Measurements from ENCODE around the gene CCSER1. TPM values are rescaled to one million over a fixed set of nuclear protein-coding genes. Genes with fewer than 3 reads are reported as not detected.
"Not testable (repeated sequence)": the region's sequence is repeated elsewhere in the genome, so short reads cannot be mapped to it uniquely, and the experiment has no call there.

The CCSER1 gene
- polyA plus RNA-seq, 1 donor from 2014 or later: 20.8 TPM

DNA sequence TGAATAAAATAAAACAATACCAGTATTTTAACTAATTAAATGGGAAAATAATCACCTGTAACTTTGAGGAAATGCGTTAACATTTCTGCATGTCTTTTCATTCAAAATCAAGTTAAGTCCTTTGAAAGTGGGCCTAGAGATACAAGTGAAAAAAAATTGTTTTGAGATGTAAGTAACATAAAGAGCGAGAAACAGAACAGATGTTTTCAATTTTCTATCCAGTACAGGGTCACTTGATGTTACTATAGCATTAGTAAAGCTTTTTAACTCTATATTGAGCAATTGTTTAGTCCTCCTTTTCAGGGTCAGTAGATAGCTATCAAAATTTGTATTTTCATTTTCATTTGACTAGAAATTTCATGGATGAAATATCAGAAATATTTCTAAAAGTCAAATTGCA is 761.4 kb downstream of the CCSER1 start:
- Histone ChIP-seq H3K4me3 (ENCODE audit: low read length) (no peak overlapping the region), H3K9ac (ENCODE audit: low read length) (no peak overlapping the region), H3K4me2 (ENCODE audit: low read length) (no peak overlapping the region), H2AFZ (ENCODE audit: low read depth, low read length) (no peak overlapping the region), H3F3A (ENCODE audit: insufficient read depth, low read length, poor library complexity, severe bottlenecking) (no peaks in the 10 kb centered on the region), H3K9me3 (ENCODE audit: low read length) (no peaks in the 10 kb centered on the region), H3K9me2 (ENCODE audit: insufficient read depth, low read length) (no peaks in the 10 kb centered on the region), H3K27ac (ENCODE audit: low read length) (no peak overlapping the region), H3K36me3 (ENCODE audit: insufficient read depth, low read length) (no peaks in the 10 kb centered on the region), H3K79me2 (replicated peaks; ENCODE audit: insufficient read depth, low read length) (no peaks in the 10 kb centered on the region), H3K27me3 (ENCODE audit: insufficient read depth, low read depth, low read length) (no peaks in the 10 kb centered on the region), H4K20me1 (ENCODE audit: insufficient read depth) (no peaks in the 10 kb centered on the region)
- no peak for TF ChIP-seq EZH2 (IDR thresholded peaks at IDR 0.05; ENCODE audit: borderline replicate concordance, insufficient read depth, low read length, poor library complexity, severe bottlenecking)
- no peak for TF ChIP-seq SMC3 (conservative IDR thresholded peaks at IDR 0.05; ENCODE audit: poor library complexity)
- TF ChIP-seq TAF1 (IDR thresholded peaks at IDR 0.05; ENCODE audit: low read depth): no peak
- no peak for TF ChIP-seq MXI1 (conservative IDR thresholded peaks at IDR 0.05; ENCODE audit: poor library complexity, severe bottlenecking)
- TF ChIP-seq, protein P1, sequence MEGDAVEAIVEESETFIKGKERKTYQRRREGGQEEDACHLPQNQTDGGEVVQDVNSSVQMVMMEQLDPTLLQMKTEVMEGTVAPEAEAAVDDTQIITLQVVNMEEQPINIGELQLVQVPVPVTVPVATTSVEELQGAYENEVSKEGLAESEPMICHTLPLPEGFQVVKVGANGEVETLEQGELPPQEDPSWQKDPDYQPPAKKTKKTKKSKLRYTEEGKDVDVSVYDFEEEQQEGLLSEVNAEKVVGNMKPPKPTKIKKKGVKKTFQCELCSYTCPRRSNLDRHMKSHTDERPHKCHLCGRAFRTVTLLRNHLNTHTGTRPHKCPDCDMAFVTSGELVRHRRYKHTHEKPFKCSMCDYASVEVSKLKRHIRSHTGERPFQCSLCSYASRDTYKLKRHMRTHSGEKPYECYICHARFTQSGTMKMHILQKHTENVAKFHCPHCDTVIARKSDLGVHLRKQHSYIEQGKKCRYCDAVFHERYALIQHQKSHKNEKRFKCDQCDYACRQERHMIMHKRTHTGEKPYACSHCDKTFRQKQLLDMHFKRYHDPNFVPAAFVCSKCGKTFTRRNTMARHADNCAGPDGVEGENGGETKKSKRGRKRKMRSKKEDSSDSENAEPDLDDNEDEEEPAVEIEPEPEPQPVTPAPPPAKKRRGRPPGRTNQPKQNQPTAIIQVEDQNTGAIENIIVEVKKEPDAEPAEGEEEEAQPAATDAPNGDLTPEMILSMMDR (IDR thresholded peaks at IDR 0.05; ENCODE audit: poor library complexity, severe bottlenecking): no peak
- no peak for TF ChIP-seq EP300 (conservative IDR thresholded peaks at IDR 0.05; ENCODE audit: poor library complexity, severe bottlenecking)
- TF ChIP-seq, protein P2, sequence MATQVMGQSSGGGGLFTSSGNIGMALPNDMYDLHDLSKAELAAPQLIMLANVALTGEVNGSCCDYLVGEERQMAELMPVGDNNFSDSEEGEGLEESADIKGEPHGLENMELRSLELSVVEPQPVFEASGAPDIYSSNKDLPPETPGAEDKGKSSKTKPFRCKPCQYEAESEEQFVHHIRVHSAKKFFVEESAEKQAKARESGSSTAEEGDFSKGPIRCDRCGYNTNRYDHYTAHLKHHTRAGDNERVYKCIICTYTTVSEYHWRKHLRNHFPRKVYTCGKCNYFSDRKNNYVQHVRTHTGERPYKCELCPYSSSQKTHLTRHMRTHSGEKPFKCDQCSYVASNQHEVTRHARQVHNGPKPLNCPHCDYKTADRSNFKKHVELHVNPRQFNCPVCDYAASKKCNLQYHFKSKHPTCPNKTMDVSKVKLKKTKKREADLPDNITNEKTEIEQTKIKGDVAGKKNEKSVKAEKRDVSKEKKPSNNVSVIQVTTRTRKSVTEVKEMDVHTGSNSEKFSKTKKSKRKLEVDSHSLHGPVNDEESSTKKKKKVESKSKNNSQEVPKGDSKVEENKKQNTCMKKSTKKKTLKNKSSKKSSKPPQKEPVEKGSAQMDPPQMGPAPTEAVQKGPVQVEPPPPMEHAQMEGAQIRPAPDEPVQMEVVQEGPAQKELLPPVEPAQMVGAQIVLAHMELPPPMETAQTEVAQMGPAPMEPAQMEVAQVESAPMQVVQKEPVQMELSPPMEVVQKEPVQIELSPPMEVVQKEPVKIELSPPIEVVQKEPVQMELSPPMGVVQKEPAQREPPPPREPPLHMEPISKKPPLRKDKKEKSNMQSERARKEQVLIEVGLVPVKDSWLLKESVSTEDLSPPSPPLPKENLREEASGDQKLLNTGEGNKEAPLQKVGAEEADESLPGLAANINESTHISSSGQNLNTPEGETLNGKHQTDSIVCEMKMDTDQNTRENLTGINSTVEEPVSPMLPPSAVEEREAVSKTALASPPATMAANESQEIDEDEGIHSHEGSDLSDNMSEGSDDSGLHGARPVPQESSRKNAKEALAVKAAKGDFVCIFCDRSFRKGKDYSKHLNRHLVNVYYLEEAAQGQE (IDR thresholded peaks at IDR 0.05; ENCODE audit: borderline replicate concordance): no peak

DNA sequence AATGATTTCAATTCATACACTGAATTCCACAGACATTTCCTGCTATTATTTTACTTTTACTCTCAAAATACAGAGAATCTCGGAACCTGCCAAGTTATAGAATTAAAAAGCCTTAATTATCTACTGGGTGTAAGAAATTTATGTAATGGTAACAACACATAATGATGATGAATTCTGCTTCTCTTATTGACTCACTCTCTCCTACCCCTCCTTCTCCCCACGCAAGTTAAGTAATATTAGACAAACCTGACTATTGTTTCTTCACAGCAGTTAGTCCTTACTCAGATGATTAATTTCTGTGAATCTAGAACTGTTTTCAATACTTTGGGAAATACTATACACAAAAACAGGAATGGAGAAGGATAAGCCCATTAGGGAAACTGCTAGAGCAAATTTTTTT is 762.0 kb downstream of the CCSER1 start:
- TF ChIP-seq RAD21 (conservative IDR thresholded peaks at IDR 0.05) (no peak), TAF1 (IDR thresholded peaks at IDR 0.05; ENCODE audit: low read depth) (no peak), SMC3 (conservative IDR thresholded peaks at IDR 0.05; ENCODE audit: poor library complexity) (no peak), MXI1 (conservative IDR thresholded peaks at IDR 0.05; ENCODE audit: poor library complexity, severe bottlenecking) (no peak), EZH2 (IDR thresholded peaks at IDR 0.05; ENCODE audit: borderline replicate concordance, insufficient read depth, low read length, poor library complexity, severe bottlenecking) (no peak), POLR2AphosphoS5 (IDR thresholded peaks at IDR 0.05) (no peak), EP300 (conservative IDR thresholded peaks at IDR 0.05; ENCODE audit: poor library complexity, severe bottlenecking) (no peak)
- TF ChIP-seq, protein P1 (IDR thresholded peaks at IDR 0.05; ENCODE audit: poor library complexity, severe bottlenecking): no peak
- TF ChIP-seq, protein P2 (IDR thresholded peaks at IDR 0.05; ENCODE audit: borderline replicate concordance): no peak
- H3K4me3 ChIP-seq (ENCODE audit: low read length): no peak overlapping the region
- H3K9me3 ChIP-seq (ENCODE audit: low read length): no peaks in the 10 kb centered on the region
- no peak overlapping the region for H3K4me2 ChIP-seq (ENCODE audit: low read length)
- H4K20me1 ChIP-seq (ENCODE audit: insufficient read depth): no peaks in the 10 kb centered on the region
- H3K9me2 ChIP-seq (ENCODE audit: insufficient read depth, low read length): no peaks in the 10 kb centered on the region
- H3K9ac ChIP-seq (ENCODE audit: low read length): no peak overlapping the region
- no peaks in the 10 kb centered on the region for H3K27me3 ChIP-seq (ENCODE audit: insufficient read depth, low read depth, low read length)
- H3K79me2 ChIP-seq (replicated peaks; ENCODE audit: insufficient read depth, low read length): no peaks in the 10 kb centered on the region
- no peaks in the 10 kb centered on the region for H3F3A ChIP-seq (ENCODE audit: insufficient read depth, low read length, poor library complexity, severe bottlenecking)
- H2AFZ ChIP-seq (ENCODE audit: low read depth, low read length): no peak overlapping the region
- no peak overlapping the region for H3K27ac ChIP-seq (ENCODE audit: low read length)
- no peaks in the 10 kb centered on the region for H3K36me3 ChIP-seq (ENCODE audit: insufficient read depth, low read length)

DNA sequence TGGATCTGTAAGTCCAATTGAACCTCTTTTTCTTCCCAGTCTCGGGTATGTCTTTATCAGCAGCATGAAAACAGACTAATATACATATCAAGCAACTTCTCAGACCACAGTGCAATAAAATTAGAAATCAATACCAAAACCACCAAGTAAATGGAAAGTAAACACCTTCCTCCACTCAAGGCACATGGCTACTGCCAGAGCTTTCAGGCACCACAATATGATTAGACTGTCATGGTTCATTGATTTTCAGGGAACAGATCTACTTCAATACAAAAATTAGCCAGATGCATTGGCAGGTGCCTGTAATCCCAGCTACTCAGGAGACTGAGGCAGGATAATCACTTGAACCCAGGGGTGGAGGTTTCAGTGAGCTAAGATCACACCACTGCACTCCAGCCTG is 776.2 kb downstream of the CCSER1 start:
- not testable (repeated sequence) for H3K27ac ChIP-seq (ENCODE audit: low read length); H3K79me2 ChIP-seq (replicated peaks; ENCODE audit: insufficient read depth, low read length); H3F3A ChIP-seq (ENCODE audit: insufficient read depth, low read length, poor library complexity, severe bottlenecking); H3K4me2 ChIP-seq (ENCODE audit: low read length); H2AFZ ChIP-seq (ENCODE audit: low read depth, low read length); H4K20me1 ChIP-seq (ENCODE audit: insufficient read depth); H3K4me3 ChIP-seq (ENCODE audit: low read length); H3K27me3 ChIP-seq (ENCODE audit: insufficient read depth, low read depth, low read length); H3K36me3 ChIP-seq (ENCODE audit: insufficient read depth, low read length); H3K9ac ChIP-seq (ENCODE audit: low read length); H3K9me3 ChIP-seq (ENCODE audit: low read length); H3K9me2 ChIP-seq (ENCODE audit: insufficient read depth, low read length)

All from neural cell (in vitro differentiated cells).